Amygdala (tissue), 56 donors: ENCODE results near the gene CCDC63.

ENCODE experiments used
- DNase-seq, 56 donors: peaks; one replicate each; lab custom pipeline; 2025; lab: John Stamatoyannopoulos, UW

The CCDC63 gene

DNA sequence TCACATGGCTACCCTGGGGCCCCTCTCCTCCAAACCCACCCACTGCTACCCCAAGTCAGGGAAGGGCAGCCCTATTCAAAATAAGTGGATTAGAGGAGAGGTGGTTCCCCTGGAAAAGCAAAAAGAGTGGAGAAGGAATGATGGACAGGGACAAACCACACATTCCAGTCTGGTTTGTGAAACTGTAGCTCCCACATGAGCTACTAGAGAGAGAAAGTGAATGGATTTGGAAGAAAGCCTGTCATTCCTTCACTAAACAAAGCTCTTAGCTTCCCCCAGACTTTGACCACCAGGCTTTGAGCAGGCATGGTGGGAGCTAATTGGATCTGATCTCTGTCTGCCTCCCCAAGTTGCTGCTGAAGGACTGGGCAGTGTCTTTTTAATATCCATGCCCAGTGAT is 28.0 kb downstream of the CCDC63 start:
- no peak for DNase-seq

DNA sequence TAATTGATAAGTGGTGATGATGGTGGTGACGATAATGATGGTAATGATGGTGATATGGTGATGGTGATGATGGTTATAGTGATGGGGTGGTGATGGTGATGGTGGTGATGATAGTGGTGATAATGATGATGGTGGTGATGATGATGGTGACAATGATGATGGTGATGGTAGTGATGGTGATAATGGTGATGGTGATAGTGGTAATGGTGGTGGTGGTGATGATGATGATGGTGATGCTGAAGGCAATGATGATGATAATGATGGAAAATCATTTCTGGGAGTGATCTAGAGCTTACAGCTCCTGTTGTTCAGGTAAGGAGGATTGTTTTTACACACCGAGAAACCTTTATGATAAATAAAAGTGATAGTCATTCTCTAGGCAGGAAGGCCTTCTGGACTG is 33.9 kb downstream of the CCDC63 start:
- no peak for DNase-seq

DNA sequence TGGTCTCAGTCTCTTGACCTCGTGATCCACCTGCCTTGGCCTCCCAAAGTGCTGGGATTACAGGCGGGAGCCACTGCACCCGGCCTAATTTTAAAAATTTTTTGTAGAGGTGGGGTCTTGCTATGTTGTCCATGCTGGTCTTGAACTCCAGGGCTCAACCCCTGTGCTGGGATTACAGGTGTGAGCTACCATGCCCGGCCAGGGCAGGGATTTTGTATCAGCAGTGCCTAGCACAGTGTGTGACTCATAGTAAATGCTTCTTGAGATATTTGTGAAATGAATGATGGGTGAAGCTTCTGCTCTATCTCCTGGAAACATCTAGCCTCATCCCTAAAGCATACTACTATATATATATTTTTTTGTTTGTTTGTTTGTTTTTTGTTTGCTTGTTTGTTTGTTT is 36.5 kb downstream of the CCDC63 start:
- no peak for DNase-seq

DNA sequence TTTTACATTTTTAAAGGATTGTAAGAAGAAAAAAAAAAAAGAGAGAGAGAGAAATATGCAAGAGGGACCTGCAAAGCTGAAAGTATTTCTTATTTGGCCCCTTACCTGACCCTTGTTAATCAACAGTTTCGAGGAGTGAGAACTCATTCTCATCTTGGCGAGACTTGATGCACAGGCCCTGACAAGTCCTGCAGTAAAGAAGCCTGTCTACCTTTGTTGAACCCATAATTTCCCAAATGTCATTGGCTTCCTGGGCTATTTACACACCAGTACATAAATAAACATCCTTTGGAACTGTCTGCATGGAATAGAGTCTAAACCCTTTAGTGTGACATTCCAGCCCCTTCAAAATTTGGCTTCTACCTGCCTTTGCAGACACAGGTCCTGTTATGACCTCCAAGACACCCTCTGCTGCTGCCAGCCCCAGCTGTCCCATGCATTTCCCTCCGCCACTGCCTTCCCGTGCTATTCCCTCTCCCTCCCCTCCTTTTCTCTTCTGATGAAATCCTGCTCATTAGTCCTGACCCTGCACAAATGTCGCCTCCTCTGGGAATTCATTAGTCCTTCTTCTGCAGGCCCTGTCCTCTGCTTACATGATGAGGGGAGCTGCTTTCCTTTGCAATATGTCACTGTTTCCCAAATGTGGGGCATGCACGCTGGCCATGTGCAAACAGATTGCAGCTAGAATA is 38.5 kb downstream of the CCDC63 start:
- DNase-seq = no peak

DNA sequence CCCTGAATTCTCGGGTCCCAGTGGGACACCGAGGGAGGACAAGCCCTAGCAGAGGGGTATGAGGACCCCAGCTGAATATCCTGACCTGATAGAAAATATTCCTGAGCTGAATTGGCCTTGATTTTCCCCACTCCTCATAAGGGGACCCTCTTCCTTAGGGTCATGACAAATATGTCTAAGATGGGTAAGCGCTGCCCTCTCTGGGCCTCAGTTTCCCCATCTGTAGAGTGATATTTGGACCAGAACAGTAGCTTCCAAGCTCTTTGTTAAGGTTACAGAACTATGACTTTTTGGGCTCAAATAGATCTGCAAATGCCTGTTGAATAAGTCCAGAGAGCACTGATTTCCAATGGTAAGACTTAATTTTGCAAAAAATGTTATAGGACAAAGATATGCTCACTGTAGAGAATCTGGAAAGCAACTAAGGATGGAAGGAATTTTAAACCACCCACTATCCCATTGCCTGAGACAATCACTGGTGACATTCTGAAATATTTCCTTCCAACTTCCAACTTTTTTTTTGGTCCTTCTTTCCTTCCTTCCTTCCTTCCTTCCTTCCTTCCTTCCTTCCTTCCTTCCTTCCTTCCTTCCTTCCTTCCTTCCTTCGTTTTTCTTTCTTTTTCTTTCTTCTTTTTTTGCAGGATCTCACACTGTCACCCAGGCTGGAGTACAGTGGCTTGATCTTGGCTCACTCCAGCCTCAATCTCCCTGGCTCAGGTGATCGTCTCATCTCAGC is 41.6 kb downstream of the CCDC63 start:
- no peak for DNase-seq

DNA sequence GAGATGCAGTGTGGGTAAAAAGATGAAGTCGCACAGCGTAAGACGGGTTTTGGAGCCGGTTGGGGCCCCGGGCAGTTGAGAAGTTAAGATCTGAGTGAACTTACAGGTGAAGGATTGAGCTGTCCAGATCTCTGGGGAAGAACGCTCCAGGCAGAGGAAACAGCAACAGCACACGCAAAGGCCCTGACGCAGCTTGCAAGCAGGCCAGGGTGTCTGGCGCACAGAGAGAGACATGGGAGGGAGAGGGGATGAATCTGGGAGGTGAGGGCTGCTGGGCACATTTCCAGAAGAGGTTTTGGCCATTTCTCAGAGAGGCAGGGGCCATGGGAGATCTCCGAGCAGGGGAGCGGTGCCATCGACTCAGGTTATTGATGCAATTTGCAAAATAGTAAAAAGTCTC is 42.6 kb downstream of the CCDC63 start:
- DNase-seq = no peak

DNA sequence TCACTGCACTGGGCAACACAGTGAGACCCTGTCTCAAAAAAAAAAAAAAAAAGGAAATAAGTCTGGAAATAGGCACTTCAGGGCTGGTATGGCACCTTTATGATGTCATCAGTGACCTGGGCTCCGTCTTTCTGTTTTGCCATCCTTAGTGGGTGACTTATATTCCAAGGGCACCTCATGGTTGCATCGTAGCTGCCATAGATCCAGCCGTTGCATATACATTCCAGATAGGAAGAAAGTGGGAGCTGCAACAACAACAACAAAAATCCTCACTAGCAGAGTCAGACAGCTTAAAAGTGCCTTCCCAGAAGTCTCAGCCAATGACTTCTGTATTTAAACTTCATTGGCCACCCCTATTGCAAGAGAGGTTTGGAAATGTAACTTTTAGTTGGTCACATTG is 47.2 kb downstream of the CCDC63 start:
- DNase-seq = no peak

DNA sequence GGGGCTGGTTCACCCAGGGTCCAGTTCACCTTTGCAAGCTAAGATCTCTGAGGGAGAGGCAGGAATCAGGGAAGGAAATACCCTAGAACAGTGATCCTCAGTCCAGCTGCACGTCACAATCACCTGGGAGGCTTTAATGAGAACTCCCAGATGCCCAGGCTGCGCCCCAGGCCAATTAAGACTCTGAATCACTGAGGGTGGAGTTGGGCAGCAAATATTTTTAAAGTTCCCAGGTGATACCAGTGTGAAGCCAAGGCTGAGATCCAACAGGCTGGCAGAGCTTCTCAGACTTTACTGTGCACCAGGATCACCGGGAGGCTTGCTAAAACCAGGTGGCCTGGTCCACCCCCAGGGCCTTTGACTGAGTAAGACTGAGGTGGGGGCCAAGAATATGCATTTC is 49.8 kb downstream of the CCDC63 start:
- no peak for DNase-seq

DNA sequence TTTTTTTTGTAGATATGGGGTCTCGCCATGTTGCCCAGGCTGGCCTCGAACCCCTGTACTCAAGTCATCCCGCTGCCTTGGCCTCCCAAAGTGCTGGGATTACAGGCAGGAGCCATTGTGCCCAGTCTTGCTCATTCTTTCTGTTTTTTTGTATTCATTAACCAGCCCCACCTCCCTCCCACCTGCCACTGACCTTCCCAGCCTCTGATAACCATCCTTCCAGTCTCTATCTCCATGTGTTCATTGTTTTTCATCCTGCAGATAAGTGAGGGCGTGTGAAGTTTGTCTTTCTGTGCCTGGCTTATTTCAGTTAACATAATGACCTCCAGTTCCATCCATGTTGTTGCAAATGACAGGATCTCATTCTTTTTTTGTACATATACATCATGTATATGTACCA is 54.6 kb downstream of the CCDC63 start:
- no peak for DNase-seq

DNA sequence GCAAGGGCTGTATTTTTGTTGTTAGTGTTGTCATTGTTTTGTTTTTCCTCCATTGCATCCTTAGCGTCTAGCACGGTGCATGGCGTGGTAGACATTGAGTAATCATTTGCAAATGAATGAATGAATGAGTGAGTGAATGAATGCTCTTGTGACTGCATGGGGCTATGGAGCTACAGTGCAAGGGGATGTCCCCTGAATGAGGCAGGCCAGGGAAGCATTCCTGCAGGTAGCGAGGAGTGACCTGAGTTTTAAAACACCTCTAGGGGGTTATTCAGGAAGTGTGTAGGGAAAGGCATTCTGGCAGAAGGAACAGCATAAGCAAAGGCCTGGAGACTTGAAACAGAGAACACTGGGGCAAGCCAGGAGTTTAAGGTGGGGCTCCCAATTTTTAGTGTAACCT is 56.7 kb downstream of the CCDC63 start:
- DNase-seq = no peak

DNA sequence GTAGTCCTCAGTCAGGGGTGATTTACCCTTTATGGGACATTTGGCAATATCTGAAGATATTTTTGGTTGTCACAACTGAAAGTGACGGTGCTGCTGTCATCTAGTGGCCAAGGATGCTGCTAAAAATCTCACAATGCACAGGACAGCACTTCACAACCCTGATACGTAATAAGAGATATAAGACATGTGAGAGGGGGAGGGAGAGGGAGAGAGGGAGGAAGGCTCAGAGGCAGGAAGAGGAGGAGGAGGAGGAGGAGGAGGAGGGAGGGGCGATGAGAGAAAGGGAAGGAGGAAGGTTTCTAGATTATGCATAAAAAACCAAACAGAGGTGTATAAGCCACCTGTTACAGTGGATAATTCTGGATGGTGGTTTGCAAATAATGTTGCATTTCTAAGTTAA is 59.3 kb downstream of the CCDC63 start:
- DNase-seq = no peak

DNA sequence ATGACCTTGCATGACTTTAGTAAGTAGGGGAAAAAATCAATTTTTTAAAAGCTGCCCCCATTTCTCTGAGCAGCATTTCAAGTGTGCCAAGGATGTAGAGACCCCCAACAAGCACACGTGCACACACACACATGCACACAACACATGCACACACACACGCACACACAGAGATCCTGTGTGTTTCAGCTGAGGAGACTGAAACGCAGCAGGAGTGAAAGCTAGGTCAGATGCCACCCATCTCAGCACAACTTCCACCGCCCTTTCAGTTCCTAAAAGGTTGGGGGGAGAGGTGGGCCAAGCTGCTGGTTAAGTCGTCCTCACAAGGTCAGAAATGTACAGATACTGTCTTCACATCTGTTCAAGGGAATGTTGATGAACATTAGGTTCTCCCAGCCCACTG is 59.7 kb downstream of the CCDC63 start:
- DNase-seq = no peak

DNA sequence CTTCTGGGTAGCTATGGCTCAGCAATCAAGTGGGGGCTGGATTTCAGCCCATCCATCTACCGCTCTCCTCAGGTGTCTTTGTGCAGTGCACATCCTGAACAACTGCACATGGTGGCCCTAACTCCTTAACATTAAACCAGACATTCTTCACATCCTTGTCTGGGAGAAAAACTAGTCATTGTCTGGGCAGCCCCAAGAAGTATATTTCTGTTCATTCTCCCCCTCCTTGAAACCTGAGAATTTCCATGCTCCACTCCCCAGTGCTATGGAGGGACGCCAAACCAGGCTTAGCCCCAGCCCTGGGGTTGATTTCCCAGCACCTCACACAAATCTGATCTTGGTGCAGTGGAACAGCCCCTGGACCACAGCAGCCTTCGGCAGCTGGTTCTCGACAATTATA is 60.2 kb downstream of the CCDC63 start:
- DNase-seq = no peak

DNA sequence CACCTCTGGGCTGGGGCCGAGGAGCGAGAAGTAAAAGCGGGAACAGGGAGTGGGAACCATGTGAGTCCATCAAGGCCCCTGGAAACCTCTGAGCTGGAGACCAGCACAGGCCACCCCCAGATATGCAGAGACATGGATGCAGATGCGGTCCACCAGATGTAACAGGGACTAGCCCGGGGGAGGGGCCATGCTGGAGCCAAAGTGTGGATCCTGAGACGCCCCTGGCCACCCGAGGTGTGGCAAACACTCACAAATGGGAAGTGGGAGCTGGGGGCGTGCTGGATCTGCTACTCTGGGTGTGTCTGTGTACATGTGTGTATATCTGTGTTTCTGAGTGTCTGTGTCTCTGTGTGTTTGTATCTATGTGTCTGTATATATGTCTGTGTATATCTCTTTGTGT is 60.8 kb downstream of the CCDC63 start:
- no peak for DNase-seq

DNA sequence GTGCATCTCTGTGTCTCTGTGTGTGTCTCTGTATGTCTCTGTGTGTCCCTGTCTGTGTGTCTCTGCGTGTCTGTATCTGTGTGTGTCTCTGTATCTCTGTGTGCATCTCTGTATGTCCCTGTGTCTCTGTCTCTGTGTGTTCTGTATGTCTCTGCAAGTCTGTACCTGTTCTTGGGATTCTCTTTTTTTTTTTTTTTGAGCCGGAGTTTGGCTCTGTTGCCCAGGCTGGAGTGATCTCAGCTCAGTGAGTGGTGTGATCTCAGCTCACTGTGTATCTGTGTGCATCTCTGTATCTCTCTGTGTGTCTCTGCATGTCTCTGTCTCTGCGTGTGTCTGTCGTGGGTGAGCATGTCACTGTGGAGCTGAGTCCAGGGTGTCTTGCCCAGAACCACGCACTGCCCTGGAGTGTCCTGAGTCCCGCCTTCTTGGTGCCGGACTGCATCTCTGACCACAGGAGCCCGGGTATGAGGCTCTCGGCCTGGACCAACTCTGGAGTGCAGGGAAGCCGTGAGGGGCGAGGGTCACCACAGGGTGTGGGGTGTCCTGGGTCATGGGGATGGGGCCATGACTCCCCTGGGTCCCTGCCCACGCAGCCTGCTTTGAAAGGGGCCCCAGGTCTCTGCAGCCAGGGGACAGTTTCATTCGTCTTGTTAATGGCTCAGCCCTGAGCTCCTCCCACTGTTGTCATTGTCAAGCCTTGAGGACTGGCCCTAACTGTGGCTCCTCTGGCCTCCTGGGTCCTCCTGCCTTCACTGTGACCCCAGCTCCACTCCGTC is 61.8 kb downstream of the CCDC63 start:
- DNase-seq = no peak

DNA sequence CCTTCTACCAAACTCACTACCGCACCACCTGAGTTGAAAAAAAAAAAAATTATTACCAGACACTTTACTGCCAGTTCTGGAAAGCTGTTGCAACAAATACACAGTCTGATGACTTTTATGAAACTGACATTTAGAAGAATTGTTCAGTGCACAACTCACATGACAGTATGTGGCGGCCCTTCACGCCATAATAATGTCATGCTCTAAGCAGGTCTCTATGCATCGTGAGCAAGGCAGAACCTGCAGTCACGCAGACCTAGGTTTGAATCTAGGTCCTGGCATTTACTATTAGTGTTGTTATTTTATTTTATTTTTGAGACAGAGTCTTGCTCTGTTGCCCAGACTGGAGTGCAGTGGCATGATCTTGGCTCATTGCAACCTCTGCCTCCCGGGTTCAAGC is 65.5 kb downstream of the CCDC63 start:
- DNase-seq = no peak

DNA sequence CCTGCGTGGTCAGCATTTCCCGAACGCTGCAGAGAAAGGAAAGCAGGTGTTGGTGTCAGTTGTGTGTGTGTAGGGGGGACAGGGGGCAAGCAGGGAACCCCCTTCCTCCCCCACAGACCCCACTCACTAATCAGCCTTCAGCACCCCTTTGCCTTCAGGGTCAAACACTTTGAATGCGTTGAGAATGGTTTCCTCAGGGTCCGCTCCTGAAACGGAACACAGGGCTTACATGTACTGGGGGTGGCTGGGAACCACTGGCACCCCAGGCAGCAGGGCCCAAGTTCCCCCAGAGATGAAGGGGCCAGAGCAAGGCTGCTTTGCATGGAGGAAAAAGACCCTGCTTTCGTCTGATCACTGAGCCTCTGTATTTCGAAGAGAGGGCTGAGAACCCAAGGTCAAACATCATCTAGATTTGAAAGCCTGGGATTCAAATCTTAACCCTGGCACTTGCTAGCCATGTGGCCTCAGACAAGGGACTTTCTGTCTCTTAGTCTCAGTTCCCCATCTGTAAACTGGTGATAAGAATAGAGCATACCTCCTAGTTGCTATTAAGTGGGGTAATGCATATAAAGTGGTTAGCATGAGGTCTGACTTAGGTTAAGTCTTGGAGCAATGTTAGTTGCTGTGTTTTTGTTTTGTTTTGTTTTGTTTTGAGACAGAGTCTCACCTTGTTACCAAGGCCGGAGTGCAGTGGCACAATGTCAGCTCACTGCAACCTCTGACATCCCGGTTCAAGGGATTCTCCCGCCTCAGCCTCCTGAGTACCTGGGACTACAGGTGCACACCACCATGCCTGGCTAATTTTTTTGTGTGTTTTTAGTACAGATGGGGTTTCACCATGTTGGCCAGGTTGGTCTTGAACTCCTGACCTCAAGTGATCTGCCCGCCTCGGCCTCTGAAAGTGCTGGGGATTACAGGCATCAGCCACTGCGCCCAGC is 66.6 kb downstream of the CCDC63 start:
- DNase-seq = no peak

DNA sequence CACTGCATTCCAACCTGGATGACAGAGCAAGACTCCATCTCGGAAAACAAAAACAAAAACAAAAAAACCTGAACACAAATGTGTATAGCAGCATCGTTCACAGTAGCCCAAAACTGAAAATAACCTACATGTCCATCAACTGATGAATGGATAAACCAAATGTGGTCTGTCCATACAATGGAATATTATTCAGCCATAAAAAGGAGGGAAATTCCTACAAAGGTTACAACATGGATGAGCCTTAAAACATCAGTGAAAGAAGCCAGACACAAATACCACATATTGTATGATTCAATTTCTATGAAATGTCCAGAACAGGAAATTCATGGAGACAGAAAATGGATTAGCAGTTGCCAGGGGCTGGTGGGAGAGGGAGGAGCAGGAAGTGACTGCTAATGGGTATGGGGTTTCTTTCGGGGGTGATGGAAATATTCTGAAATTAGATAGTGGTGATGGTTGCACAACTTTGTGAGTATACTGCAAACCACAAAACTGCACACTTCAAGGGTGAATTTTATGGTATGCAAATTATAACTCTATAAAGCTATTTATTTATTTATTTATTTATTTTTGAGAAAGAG is 69.6 kb downstream of the CCDC63 start:
- DNase-seq = no peak

DNA sequence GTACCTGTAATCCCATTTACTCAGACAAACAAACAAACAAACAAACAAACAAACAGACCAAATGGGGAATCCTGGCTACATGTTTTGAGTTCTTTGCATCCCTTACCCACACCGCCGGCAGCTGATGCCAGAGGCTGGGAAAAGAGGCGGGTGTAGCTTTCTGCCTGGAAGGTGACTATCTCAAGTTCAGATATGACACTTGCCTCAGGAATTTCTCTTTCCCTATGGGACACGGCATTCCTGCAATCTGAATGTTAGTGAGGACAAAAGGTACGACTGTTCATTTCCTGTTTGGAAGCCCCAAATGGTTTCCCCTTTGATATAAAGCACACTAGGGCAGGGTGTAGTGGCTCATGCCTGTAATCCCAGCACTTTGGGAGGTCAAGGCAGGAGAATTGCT is 70.7 kb downstream of the CCDC63 start:
- no peak for DNase-seq

DNA sequence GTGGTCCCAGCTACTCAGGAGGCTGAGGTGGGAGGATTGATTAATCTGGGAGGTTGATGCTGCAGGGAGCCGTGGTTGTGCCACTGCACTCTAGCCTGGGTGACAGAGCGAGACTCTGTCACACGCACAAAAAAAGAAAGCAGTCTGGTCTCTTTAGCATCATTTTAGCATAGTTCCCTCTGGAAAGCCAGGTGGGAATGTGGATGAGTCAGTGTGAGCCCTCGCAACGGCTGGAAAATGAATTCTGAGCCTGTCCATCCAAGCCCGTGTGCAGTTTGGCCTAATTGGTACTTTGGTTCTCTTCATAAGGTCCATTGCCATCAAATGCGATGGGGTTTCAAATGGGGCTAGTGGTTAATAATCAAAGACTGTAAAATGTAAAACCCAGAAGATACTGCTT is 71.2 kb downstream of the CCDC63 start:
- no peak for DNase-seq
